IMR-90 (cell line): Measurements from ENCODE around the gene PAX8. TPM values are rescaled to one million over a fixed set of nuclear protein-coding genes. Genes with fewer than 3 reads are reported as not detected.

ENCODE experiments used
- ATAC-seq: fragments of 200-7000 bp; cut with Tn5 transposase; 2 replicates; pipeline ENCODE4 v1.9.1; 2020; ENCODE audit warnings: low read depth, mild to moderate bottlenecking, moderate library complexity
- BruUV-seq: library from RNA; stranded (reverse); fragments of 400-500 nt; replicated peaks from 2 replicates; lab custom pipeline; 2021; lab: Mats Ljungman, UMichigan
- CTCF ChIA-PET: fragments of 300-600 bp; formaldehyde crosslinking; extraction: SDS; loops from one replicate; lab custom pipeline; 2021; ENCODE audit warnings: antibody characterized with exemption; lab: Yijun Ruan, JAX
- POLR2A ChIA-PET: fragments of 300-600 bp; sonication (Branson Sonifier 250); formaldehyde crosslinking; loops from one replicate; lab custom pipeline; 2022; ENCODE audit warnings: antibody characterized with exemption; ENCODE audit not compliant: unreplicated experiment; lab: Charles Lee
- DNase-seq: peaks from one replicate; pipeline ENCODE4 v3.0.0; 2013
- H2AFZ ChIP-seq: replicated peaks from 2 replicates; pipeline ENCODE3; 2013; ENCODE audit warnings: low read length, mild to moderate bottlenecking; ENCODE audit not compliant: poor library complexity
- H2AK5ac ChIP-seq: 2 replicates; pipeline ENCODE4 v1.6.1; 2013; ENCODE audit warnings: low read depth, low read length, inconsistent platforms
- H2AK9ac ChIP-seq: replicated peaks from 2 replicates; pipeline ENCODE3; 2013; ENCODE audit warnings: mild to moderate bottlenecking, low read depth, low read length, moderate library complexity; ENCODE audit not compliant: poor library complexity
- H2BK120ac ChIP-seq: 2 replicates; pipeline ENCODE4 v1.6.1; 2013; ENCODE audit warnings: low read depth, low read length, inconsistent platforms
- H2BK15ac ChIP-seq: 3 replicates; pipeline ENCODE4 v1.6.1; 2013; ENCODE audit warnings: low read depth, low read length, inconsistent platforms
- H2BK20ac ChIP-seq: 2 replicates; pipeline ENCODE4 v1.6.1; 2013; ENCODE audit warnings: low read depth, mild to moderate bottlenecking, inconsistent platforms, low read length, moderate library complexity
- H2BK5ac ChIP-seq: 2 replicates; pipeline ENCODE4 v1.6.1; 2013; ENCODE audit warnings: mild to moderate bottlenecking, low read depth, low read length, inconsistent platforms; ENCODE audit not compliant: poor library complexity, severe bottlenecking
- H3K14ac ChIP-seq: replicated peaks from 2 replicates; pipeline ENCODE4 v1.6.1; 2013; ENCODE audit warnings: low read depth, low read length, inconsistent platforms
- H3K18ac ChIP-seq: 2 replicates; pipeline ENCODE4 v1.6.1; 2013; ENCODE audit warnings: low read depth, low read length, control low read depth
- H3K23ac ChIP-seq: 2 replicates; pipeline ENCODE4 v1.6.1; 2013; ENCODE audit warnings: low read depth, low read length, inconsistent platforms
- H3K27ac ChIP-seq: 2 replicates; pipeline ENCODE4 v1.5.1; 2013; ENCODE audit warnings: mild to moderate bottlenecking, control low read depth, low read length; ENCODE audit not compliant: insufficient read depth
- H3K27me3 ChIP-seq: 2 replicates; pipeline ENCODE4 v1.6.1; 2013; ENCODE audit warnings: low read length; ENCODE audit not compliant: control insufficient read depth, insufficient read depth
- H3K36me3 ChIP-seq: 2 replicates; pipeline ENCODE4 v1.6.1; 2013; ENCODE audit warnings: low read length, mixed read lengths; ENCODE audit not compliant: control insufficient read depth, insufficient read depth
- H3K4ac ChIP-seq: 2 replicates; pipeline ENCODE4 v1.6.1; 2013; ENCODE audit warnings: low read depth, low read length, inconsistent platforms
- H3K4me1 ChIP-seq: 2 replicates; pipeline ENCODE4 v1.6.1; 2013; ENCODE audit warnings: low read length, mixed read lengths; ENCODE audit not compliant: control insufficient read depth, insufficient read depth
- H3K4me2 ChIP-seq: 2 replicates; pipeline ENCODE4 v1.6.1; 2013; ENCODE audit warnings: low read depth, mild to moderate bottlenecking, control low read depth, low read length, moderate library complexity
- H3K4me3 ChIP-seq: 2 replicates; pipeline ENCODE4 v1.5.1; 2013; ENCODE audit warnings: low read depth, mild to moderate bottlenecking, control low read depth, low read length, moderate library complexity; ENCODE audit not compliant: insufficient read depth
- H3K56ac ChIP-seq: 2 replicates; pipeline ENCODE4 v1.6.1; 2013; ENCODE audit warnings: low read length, inconsistent platforms; ENCODE audit not compliant: insufficient read depth; ENCODE audit errors: extremely low read depth
- H3K79me1 ChIP-seq, 2 experiments: 2 replicates each; pipeline ENCODE4 v1.6.1; 2013; ENCODE audit warnings: low read length in 2 of 2, inconsistent platforms in 1 of 2, low read depth in 1 of 2
- H3K9ac ChIP-seq: 2 replicates; pipeline ENCODE4 v1.6.1; 2013; ENCODE audit warnings: low read depth, low read length, control low read depth
- H3K9me1 ChIP-seq: 2 replicates; pipeline ENCODE4 v1.6.1; 2013; ENCODE audit warnings: low read length, inconsistent platforms; ENCODE audit not compliant: insufficient read depth
- H3K9me3 ChIP-seq: 2 replicates; pipeline ENCODE4 v1.6.1; 2013; ENCODE audit warnings: low read length; ENCODE audit not compliant: control insufficient read depth, insufficient read depth
- H4K20me1 ChIP-seq: 2 replicates; pipeline ENCODE4 v1.6.1; 2013; ENCODE audit warnings: low read length, inconsistent platforms; ENCODE audit not compliant: insufficient read depth
- H4K5ac ChIP-seq: 2 replicates; pipeline ENCODE4 v1.6.1; 2013; ENCODE audit warnings: mild to moderate bottlenecking, low read depth, low read length, control low read depth
- H4K8ac ChIP-seq, 2 experiments: 2 replicates each; pipeline ENCODE4 v1.6.1; 2013; ENCODE audit warnings: low read depth in 2 of 2, low read length in 2 of 2, control low read depth in 1 of 2, inconsistent platforms in 1 of 2
- H4K91ac ChIP-seq: 2 replicates; pipeline ENCODE4 v1.6.1; 2013; ENCODE audit warnings: low read depth, low read length, inconsistent platforms; ENCODE audit not compliant: insufficient read depth
- BHLHE40 ChIP-seq: fragments of 150-350 bp; IDR thresholded peaks from 2 replicates; pipeline ENCODE4 v1.6.1; 2016; ENCODE audit warnings: mild to moderate bottlenecking, low read depth, low read length
- FOS ChIP-seq: fragments of 150-350 bp; IDR thresholded peaks from 2 replicates; pipeline ENCODE4 v1.6.1; 2016; ENCODE audit warnings: low read depth, low read length
- MAZ ChIP-seq: IDR thresholded peaks from 2 replicates; pipeline ENCODE4 v1.6.1; 2012; ENCODE audit warnings: low read depth, mild to moderate bottlenecking, low read length, improper control_type of control experiment, moderate library complexity, borderline replicate concordance
- RCOR1 ChIP-seq: IDR thresholded peaks from 2 replicates; pipeline ENCODE4 v1.6.1; 2012; ENCODE audit warnings: mild to moderate bottlenecking, low read length, improper control_type of control experiment; ENCODE audit not compliant: insufficient replicate concordance
- RFX5 ChIP-seq: IDR thresholded peaks from 2 replicates; pipeline ENCODE4 v1.8.0; 2012; ENCODE audit warnings: low read depth, mild to moderate bottlenecking, low read length, moderate library complexity
- WGBS, 2 experiments: methylation state at CpG; one replicate each; pipeline versions ENCODE4 v1.1.5 to v1.1.7; 2013; ENCODE audit warnings: missing lambda C conversion rate in 2 of 2; ENCODE audit not compliant: insufficient read length in 1 of 2; ENCODE audit errors: extremely low coverage in 2 of 2; 5-methylcytosine and 5-hydroxymethylcytosine counted together
- dilution Hi-C: fragments of 300-500 bp; cut with HindIII; formaldehyde crosslinking; loops from one replicate; pipeline ENCODE4 v1.14.3; 2018; ENCODE audit warnings: low sequenced_read_pairs; ENCODE audit not compliant: unreplicated experiment
- in situ Hi-C: fragments of 300-500 bp; cut with MboI; formaldehyde crosslinking; loops from 3 replicates; pipeline ENCODE4 v1.14.3; 2019; ENCODE audit warnings: low sequenced_read_pairs, inconsistent platforms, mixed read lengths
- intact Hi-C: fragments of 100-400 bp; cut with micrococcal nuclease; formaldehyde crosslinking; loops from 2 replicates; pipeline ENCODE4 v1.10.0; 2022
- polyA plus RNA-seq, 3 experiments: library from polyadenylated mRNA; depleted of rRNA; stranded (reverse); fragments of >200 nt; gene quantifications; 2 replicates each; pipeline ENCODE4 v1.2.3, GENCODE V29; 2012; ENCODE audit warnings: low replicate concordance in 1 of 3
- total RNA-seq: library from RNA; depleted of rRNA; stranded (reverse); fragments of >200 nt; gene quantifications from 2 replicates; pipeline ENCODE4 v1.2.3, GENCODE V29; 2012
- TF ChIP-seq, protein P1 (sequence below): fragments of 150-350 bp; IDR thresholded peaks from 2 replicates; pipeline ENCODE4 v1.6.1; 2016; ENCODE audit warnings: low read depth, mild to moderate bottlenecking, low read length, moderate library complexity, borderline replicate concordance

PAX8 gene
- total and polyA plus RNA-seq, 2 of the 4 experiments (the other 2 are of a cell fraction): 0.18 to 1.5 TPM

DNA sequence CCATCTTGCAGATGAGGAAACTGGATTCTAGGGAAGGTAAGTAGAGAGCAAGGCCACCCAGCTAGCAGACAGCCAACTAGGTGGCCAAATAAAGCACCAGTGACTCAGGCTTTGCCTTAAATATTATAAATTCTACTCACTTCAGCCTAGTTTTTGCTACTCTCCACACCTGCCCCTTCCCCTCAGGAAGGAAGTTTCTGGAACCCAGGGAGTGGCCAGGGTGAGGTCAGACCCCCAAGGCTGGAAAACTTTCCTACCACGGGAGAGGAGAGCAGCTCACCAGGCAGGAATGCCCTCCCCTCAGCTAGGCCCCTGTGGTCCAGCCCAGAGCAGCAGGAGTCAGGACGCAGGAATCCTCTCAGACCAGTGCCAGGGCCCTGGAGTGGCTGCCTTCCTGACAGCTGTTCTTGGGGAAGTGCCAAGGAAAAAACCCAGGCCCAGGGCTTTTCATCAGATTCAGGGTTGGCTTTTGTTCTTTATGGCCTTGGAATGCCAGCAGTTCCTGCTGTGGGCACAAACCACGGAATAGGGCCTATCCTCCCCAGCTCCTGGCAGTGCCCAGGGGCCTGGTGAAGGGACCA lies 5.1 kb upstream of the PAX8 start:
- no peaks in the 10 kb centered on the region for H3K79me1 ChIP-seq
- dilution Hi-C loops: no loop called here
- H2BK120ac ChIP-seq: peak overlapping the region; percentile 99
- H2BK15ac ChIP-seq: peak overlapping the region; percentile 99
- ATAC-seq (peak; percentile 95), DNase-seq (peak; percentile 92)
- in situ Hi-C loops: no loop called here
- peak overlapping the region; percentile 73 for H4K5ac ChIP-seq
- H3K27me3 ChIP-seq: peaks cover 6% of the 10 kb centered on the region; the same call in 1 of the 2 replicates
- peak overlapping the region; percentile 100 for H2BK5ac ChIP-seq
- H3K4me3 ChIP-seq: no peak overlapping the region
- H4K91ac ChIP-seq: peak overlapping the region; percentile 98
- H4K20me1 ChIP-seq: no peaks in the 10 kb centered on the region
- H3K36me3 ChIP-seq: no peaks in the 10 kb centered on the region
- H3K4ac ChIP-seq: peak overlapping the region; percentile 99
- 0 out of 2 replicates have a peak overlapping the region, but pooled peaks have one; percentile 21 for H3K9ac ChIP-seq
- peak overlapping the region; percentile 93 to 97 for H4K8ac ChIP-seq
- peak overlapping the region; percentile 86 for H3K14ac ChIP-seq
- ChIA-PET CTCF (interaction anchor here (1.2 kb wide), 1 partner anchor 13 kb away, joined by 3 read pairs; no protein-coding TSS in a partner anchor), POLR2A (no interaction called here)
- H3K18ac ChIP-seq: peak overlapping the region; percentile 82; the same call in 1 of the 2 replicates
- peak overlapping the region; percentile 94 for H2BK20ac ChIP-seq
- H3K56ac ChIP-seq: no peak overlapping the region
- BruUV-seq: no TSS peak
- peak overlapping the region; percentile 99 for H2AK5ac ChIP-seq
- peak overlapping the region; percentile 63 for H3K27ac ChIP-seq
- H3K4me2 ChIP-seq: no peak overlapping the region
- no CpG with 5 or more reads among the region's 3 CpGs for WGBS, 2 experiments
- intact Hi-C loops: loop anchor here (2.0 kb wide), 1 partner anchor 73 kb away; no protein-coding TSS in a partner anchor
- H3K4me1 ChIP-seq: peaks cover 19% of the 10 kb centered on the region
- no peaks in the 10 kb centered on the region for H3K9me3 ChIP-seq
- H2AFZ ChIP-seq: peak overlapping the region; percentile 45
- peak overlapping the region; percentile 96 for H2AK9ac ChIP-seq
- H3K23ac ChIP-seq: peak overlapping the region; percentile 89; the same call in 1 of the 2 replicates
- TF ChIP-seq, protein P1, sequence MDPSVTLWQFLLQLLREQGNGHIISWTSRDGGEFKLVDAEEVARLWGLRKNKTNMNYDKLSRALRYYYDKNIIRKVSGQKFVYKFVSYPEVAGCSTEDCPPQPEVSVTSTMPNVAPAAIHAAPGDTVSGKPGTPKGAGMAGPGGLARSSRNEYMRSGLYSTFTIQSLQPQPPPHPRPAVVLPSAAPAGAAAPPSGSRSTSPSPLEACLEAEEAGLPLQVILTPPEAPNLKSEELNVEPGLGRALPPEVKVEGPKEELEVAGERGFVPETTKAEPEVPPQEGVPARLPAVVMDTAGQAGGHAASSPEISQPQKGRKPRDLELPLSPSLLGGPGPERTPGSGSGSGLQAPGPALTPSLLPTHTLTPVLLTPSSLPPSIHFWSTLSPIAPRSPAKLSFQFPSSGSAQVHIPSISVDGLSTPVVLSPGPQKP: no peak
- TF ChIP-seq RCOR1: no peak
- TF ChIP-seq BHLHE40: peak; percentile 61; the same call in 1 of the 2 replicates
- TF ChIP-seq MAZ: peak; percentile 72; the same call in 1 of the 2 replicates
- peak; percentile 45 for TF ChIP-seq FOS
- TF ChIP-seq RFX5: no peak
- H3K9me1 ChIP-seq: peaks cover 12% of the 10 kb centered on the region
